HG03045 (cell line): Measurements from ENCODE around the gene ITPR1.

Experiments
- ATAC-seq: cut with Tn5 transposase; IDR thresholded peaks from one replicate; pipeline ENCODE4 v1.9.1; 2021; ENCODE audit warnings: mild to moderate bottlenecking, moderate library complexity; ENCODE audit not compliant: unreplicated experiment

ITPR1 gene

GRCh38 chr3:4478261-4478660, 14.9 kb upstream of the ITPR1 start:
- no peak for ATAC-seq

DNA sequence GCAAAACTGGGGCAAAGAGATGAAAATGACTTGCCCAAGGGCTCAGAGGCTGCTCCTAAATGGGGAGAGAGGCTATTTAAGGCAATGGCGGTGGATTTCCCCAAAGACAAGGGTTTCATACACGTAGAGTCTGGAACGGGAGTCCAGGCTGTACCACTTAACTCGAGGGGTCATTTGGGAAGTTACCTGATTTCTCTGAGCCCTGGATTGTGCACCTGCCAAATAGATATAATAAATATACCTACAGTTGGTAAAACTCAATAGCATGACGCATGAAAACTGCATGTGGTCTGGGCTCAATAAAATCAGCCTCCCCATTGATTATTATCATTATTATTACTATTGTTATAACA, 1.3 kb upstream of the ITPR1 start:
- no peak for ATAC-seq

DNA sequence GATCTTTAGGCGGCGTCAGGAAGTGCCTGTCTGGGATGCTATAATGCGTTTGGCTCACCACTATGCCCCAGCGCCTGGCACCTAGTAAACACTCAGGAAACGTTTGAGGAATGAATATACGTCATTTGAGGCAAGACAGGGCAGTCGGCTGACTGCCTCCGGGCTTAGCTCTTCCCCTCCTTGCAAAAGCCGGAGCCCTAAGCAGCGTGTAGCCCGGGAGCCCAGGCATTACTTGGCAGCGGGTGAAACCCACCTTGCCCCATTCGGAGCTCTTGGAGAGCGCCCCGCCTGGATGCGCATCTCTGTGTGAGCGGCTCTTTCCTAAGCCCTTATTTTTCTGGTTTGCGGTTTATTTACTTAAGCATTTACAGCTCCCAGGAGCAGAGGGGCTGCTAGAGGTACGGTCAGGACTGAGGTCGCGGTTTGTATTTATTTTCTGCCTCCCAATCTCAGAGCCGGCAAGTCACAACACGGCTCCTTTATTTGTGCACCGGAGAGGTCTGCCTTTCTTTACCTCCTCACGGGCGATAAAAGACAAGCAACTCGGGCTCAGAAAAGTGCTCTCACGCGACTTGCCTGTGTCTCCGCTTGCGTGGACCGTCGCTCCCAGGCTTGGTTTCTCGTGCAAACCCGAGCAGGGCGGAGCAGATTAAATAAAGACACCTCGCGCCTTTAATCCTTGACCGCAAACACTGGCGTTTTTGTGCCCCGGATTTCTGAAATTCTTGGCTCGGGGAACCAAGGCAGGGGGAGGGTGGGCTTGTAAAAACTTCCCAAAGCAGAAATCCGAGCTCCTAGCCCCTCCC, 737 bp upstream of the ITPR1 start:
- ATAC-seq, result peak; percentile 15

- ATAC-seq, result no peak
These were observed 1.1 kb downstream of the ITPR1 start for GRCh38 chr3:4493941-4494894.

DNA sequence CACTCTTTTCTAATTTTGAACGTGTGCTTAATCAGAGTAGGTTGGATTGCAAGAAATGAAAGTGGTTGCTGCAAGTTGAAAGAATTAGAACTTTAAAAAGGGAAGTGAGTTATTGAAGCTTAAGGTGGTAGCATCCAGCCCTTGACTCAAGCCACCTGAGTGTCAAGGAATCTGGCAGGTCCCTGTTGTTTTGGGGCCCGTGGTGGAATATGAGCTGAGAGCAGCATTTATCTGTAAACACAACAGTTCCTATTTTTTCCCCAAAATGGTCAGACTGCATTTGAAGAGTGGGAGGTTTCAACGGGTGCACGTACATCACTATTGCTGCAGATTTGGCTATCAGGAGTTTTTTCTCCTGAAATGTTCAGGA, 1.7 kb downstream of the ITPR1 start:
- ATAC-seq, result no peak

- no peak for ATAC-seq
These were observed 2.3 kb downstream of the ITPR1 start for GRCh38 chr3:4495294-4496086.

DNA sequence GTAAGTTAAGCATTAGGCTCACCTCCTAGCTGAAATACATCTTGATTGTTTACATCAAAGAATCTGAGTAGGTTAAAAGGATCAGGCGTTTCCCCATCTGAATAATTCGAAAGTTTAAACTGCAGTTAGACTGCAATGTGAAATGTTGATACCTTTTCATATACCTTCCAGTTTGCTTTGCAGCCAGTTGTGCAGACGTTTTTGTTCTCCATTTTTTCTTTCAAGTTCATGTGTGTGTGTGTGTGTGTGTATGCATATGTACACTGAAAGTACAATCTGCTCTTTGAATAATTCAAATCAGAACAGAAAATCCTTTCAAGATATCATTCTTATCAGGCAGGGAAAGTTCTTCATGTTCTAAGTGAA, 2.9 kb downstream of the ITPR1 start:
- ATAC-seq, result no peak

GRCh38 chr3:4497005-4497692, 4.0 kb downstream of the ITPR1 start:
- no peak for ATAC-seq

DNA sequence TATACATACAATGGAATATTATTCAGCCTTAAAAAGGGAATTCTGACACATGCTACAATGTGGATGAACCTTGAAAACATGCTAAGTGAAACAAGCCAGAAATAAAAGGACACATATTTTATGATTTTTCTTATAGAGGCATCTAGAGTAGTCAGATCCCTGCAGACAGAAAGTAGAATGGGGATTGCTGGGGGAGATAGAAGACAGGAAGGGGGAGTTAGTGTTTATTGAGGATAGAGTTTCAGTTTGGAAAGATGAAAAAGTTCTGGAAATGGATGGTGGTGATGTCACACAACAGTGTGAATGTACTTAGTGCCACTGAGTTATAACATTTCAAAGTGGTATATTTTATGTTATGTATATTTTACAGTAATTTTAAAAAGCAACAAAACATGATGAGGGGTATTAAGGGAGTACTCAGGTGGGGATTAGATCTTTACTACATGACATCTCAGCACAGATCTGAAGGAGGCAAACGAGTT, 4.7 kb downstream of the ITPR1 start:
- no peak for ATAC-seq

DNA sequence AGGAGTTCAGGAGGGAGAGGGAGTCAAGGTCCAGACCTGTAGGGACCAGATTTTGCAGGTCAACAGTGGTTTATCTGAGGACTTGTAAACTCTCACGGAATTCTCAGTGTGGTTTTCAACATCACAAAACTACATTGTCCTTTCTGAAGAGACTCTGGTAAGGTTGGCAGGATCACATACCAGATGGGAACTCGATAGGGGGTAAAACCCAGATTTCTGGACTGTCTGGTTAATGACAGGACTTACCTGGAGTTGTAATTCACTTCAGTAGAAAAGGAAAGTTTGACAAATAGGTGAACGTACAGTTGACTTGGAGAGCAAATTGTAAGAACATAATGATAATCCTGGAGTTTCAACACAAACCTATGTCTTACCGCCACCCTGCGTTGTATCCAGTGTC, 5.3 kb downstream of the ITPR1 start:
- no peak for ATAC-seq

DNA sequence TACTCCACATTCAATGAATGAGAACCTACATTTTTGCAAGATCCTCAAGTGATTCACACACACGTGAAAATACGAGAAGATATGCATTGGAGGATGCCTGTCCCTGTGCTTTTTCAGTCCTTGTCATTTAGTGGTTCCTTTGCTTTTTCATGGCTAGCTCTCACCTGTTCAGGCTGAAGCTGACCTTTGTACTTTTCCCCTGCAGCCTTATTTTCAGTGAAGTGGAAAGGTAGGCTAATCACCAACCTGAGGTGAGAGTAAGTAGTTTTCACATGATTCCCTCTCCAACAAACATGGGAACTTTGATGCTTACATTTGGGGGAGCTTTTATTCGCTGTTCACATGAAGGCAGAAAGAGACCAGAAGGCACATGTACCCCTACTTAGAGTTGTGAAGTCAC, 8.3 kb downstream of the ITPR1 start:
- ATAC-seq, result no peak

- ATAC-seq, result no peak
These were observed 8.8 kb downstream of the ITPR1 start for GRCh38 chr3:4501927-4502326.

GRCh38 chr3:4503050-4503449, 9.9 kb downstream of the ITPR1 start:
- peak; percentile 56 for ATAC-seq

GRCh38 chr3:4504340-4505261, 11.5 kb downstream of the ITPR1 start:
- ATAC-seq, result no peak

GRCh38 chr3:4505688-4506558, 12.8 kb downstream of the ITPR1 start:
- ATAC-seq, result no peak

DNA sequence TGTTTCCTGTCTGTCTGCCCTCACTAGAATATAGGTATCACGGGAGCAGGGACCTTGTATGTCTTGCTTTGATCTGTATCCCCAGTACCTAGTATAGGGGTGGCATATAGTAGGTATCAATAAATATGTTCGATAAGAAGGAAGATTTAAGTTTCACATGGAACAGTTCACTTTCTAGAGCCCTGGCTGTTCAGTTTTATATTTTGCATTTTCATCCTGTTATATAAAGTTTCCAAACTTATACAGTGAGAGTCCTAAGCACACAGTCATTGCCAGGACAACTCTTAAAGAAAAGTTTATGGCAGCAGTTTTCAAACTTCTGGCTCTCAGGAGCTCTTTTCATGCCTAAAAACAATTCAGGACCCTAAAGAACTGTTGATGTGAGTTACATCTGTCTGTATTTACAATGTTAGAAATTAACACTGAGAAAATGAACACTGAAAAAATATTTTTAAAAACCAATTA, 13.4 kb downstream of the ITPR1 start:
- no peak for ATAC-seq

DNA sequence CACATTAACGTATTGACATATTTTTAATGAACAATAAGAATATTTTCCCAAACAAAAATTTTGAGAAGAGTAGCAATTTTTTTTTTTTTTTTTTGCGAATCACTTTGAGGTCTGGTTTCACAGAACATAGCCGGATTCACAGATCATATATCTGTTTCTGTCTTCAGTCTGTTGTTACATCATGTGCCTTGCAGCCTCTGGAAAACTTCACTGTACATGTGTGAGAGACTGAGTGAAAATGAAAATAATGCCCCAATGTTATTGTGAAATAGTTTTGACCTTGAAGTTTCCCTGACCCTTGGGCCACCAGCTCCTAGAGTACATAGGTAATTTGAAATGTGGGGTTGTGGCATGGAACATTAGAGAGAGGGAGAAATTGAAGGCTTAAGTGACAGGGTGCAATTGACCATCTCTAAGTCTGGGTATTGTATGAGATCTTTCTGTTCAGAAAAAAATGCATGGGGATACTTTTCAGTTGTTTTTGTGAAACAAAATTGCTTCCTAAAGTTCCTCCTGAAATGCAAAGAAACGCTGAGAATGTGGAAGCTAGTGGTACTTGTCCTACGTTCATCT, 14.0 kb downstream of the ITPR1 start:
- no peak for ATAC-seq
